Ramos (cell line): ENCODE data around the gene KDM1B.

ENCODE experiments used
- in situ Hi-C: fragments of 300-500 bp; cut with MboI; formaldehyde crosslinking; loops from one replicate; pipeline ENCODE4 v1.14.3; 2022; ENCODE audit warnings: low sequenced_read_pairs; ENCODE audit not compliant: unreplicated experiment

Gene KDM1B

GRCh38 chr6:18253635-18254034, 98.4 kb downstream of the KDM1B start:
- in situ Hi-C loops, result no loop called here

DNA sequence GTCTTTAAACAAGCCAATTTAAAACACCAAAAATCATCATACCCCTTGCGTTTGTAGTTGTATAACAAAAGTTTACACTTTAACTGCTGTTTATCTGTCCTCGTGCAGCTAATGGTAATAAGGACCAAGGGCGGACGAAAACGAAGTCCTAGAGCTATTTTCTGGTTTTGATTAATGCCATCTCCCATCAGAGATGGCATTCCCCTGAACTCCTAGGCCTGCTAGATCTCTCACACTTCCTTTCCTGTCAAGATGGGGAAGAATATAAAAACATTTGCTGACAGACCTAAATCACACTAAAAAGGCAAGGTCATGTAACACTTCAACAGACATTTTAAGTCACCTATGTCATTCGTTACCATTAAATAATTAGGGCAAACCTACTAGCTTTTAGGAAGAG, 99.6 kb downstream of the KDM1B start:
- in situ Hi-C loops, result no loop called here

GRCh38 chr6:18259675-18260447, 104.6 kb downstream of the KDM1B start:
- in situ Hi-C loops, result no loop called here

- in situ Hi-C loops, result no loop called here
Measured at GRCh38 chr6:18260448-18261106, 105.4 kb downstream of the KDM1B start.

DNA sequence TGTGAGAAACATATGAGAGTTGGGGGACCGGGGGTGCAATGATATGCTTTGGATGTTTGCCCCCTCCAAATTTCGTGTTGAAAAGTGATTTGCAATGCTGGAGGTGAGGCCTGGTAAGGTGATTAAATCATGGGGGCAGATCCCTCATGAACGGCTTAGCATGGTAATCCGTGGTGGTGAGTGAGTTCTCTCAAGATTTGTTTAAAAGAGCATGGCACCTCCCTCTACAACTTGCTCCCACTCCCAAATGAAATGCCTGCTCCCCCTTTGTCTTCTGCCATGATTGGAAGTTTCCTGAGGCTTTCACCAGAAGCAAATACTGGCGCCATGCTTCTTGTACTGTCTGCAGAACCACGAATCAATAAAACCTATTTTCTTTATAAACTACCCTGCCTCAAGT, 106.7 kb downstream of the KDM1B start:
- in situ Hi-C loops, result no loop called here

- in situ Hi-C loops, result no loop called here
Measured at GRCh38 chr6:18262702-18263417, 107.6 kb downstream of the KDM1B start.

GRCh38 chr6:18263418-18264218, 108.4 kb downstream of the KDM1B start:
- in situ Hi-C loops, result no loop called here

GRCh38 chr6:18264219-18264922, 109.1 kb downstream of the KDM1B start, which contains the start of gene DEK:
TSS of gene DEK (minus strand) at chr6:18264530. CDS start at chr6:18263987, 543 bp downstream.
- in situ Hi-C loops, result no loop called here

DNA sequence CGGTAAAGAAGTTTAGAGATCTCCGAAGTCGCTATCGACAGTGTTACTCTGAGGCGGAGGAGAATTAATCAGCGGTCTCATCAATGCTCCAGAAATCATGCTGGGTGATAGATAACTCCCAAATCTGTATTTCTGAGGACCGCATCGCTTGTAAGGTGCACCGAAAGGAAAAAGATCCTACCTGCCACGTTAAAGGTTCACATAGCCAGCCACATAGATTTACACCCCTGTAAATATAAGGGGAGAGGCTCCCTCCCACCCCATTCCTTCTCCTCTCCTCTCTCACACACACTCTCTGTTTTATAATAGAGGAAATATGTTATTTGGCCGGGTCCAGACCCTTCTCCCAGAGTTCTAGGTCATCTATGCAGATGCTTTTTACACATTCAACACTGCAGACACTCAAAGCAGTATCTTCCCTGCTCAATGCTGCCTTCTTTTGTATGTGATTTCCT, 109.7 kb downstream of the KDM1B start:
- in situ Hi-C loops, result no loop called here

DNA sequence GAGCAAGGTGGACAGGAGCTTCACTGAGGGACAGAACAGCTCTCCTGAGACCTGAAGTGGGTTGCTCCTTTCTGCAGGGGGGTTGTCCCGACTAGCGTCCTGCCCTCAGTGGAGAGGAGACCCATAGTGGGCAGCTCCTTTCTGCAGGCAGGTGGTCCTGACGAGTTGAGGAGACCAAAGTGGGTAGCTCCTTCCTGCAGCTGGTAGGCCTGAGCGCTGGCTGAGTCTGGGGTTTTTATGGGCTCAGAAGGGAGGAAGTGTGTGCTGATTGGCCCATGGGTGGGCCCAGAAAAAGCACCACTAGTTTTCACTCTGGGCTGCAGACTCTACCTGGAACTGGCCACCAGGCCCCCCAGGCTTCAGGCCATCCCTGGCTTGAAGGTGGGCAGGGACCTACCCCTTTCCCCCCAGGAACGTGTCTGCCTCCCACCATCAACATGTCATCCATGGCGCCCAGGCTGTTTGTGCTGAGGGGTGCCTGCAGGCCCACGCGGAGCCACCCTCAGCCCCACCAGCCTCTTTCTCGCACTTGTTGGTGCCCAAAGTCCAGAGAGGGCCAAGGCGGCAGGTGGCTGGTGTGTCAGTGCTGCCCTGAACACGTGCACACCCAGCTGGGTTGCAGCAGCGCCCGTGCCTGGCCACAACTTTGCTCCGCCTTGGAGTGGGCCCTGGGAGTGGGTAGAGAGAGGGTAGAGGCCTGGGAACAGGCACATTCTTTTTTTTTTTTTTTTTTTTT, 110.7 kb downstream of the KDM1B start:
- in situ Hi-C loops, result no loop called here

- in situ Hi-C loops, result no loop called here
Measured at GRCh38 chr6:18266523-18266912, 111.3 kb downstream of the KDM1B start.

DNA sequence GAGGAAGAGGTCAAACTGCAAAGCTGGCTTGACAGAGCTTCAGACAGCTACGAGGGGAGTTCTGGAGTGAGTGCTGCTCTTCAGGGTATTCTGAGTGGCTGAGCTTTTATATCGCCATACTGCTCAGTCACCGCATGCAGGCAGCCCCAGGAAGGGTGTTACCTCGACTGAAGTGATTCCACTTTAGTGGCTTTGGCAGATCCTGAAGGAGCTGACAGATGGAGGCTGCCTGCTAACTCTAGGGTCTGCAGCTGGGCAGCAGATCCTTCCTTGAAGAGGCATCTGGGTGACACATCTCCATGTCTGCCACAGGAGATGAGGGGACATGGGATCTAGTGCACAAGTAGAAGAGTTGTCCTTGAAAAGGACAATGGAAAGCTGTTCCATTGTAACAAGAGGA, 112.8 kb downstream of the KDM1B start:
- in situ Hi-C loops, result no loop called here

DNA sequence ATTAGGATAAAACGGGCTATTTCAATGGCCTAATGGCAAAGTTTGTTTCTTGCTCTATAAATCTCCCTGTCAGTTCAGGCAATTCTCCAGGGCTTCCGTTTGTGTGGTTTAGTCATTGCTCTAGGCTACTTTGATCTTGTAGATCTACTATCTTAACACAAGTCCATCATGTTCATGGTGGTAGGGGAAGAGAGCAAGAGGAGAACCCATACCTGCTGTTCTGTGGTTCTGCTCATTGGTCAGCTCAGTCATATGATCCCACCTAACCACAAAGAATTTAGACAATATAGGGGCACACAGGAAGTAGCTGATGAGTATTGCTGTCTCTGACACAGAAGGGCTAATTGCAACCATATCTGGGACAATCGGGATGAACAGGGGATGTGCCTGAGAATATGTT, 114.0 kb downstream of the KDM1B start:
- in situ Hi-C loops, result no loop called here

- in situ Hi-C loops, result no loop called here
Measured at GRCh38 chr6:18269717-18270116, 114.5 kb downstream of the KDM1B start.

GRCh38 chr6:18270216-18270615, 115.0 kb downstream of the KDM1B start:
- in situ Hi-C loops, result no loop called here
